ENCODE results near the gene ZBTB16.
"Not testable (repeated sequence)": the region's sequence is repeated elsewhere in the genome, so short reads cannot be mapped to it uniquely, and the experiment has no call there.

Gene ZBTB16

GRCh38 chr11:114044042-114044871 is 15.3 kb upstream of the ZBTB16 start:
- DNase-seq, result no peak

- no peak for DNase-seq
These were observed 12.2 kb upstream of the ZBTB16 start for GRCh38 chr11:114047327-114047726.

- DNase-seq, result no peak
These were observed 10.5 kb upstream of the ZBTB16 start for GRCh38 chr11:114049050-114049449.

GRCh38 chr11:114049766-114050165 is 9.7 kb upstream of the ZBTB16 start:
- DNase-seq, result not testable (repeated sequence)

- no peak for DNase-seq
These were observed 9.1 kb upstream of the ZBTB16 start for GRCh38 chr11:114050258-114050927.

GRCh38 chr11:114051558-114051957 is 8.0 kb upstream of the ZBTB16 start:
- DNase-seq, result no peak

- no peak for DNase-seq
These were observed 7.4 kb upstream of the ZBTB16 start for GRCh38 chr11:114052160-114052559.

GRCh38 chr11:114053406-114053805 is 6.1 kb upstream of the ZBTB16 start:
- no peak for DNase-seq

GRCh38 chr11:114054806-114055205 is 4.7 kb upstream of the ZBTB16 start:
- no peak for DNase-seq

GRCh38 chr11:114056409-114056808 is 3.1 kb upstream of the ZBTB16 start:
- DNase-seq, result no peak

- no peak for DNase-seq
These were observed 2.4 kb upstream of the ZBTB16 start for GRCh38 chr11:114057147-114057546.

GRCh38 chr11:114057605-114058004 is 1.9 kb upstream of the ZBTB16 start:
- DNase-seq, result no peak

- peak in 1 of 2 experiments; percentile 20 for DNase-seq
These were observed 1.3 kb upstream of the ZBTB16 start for GRCh38 chr11:114058026-114058706.

- DNase-seq, result peak in 1 of 2 experiments; percentile 61
These were observed 637 bp upstream of the ZBTB16 start for GRCh38 chr11:114058871-114059277.

GRCh38 chr11:114059984-114060391 is 477 bp downstream of the ZBTB16 start:
- DNase-seq, result peak; percentile 59 to 86

GRCh38 chr11:114060392-114061047 is 1.0 kb downstream of the ZBTB16 start:
- DNase-seq, result peak in 1 of 2 experiments; percentile 86

- peak; percentile 22 to 53 for DNase-seq
These were observed 1.7 kb downstream of the ZBTB16 start for GRCh38 chr11:114061048-114061680.

- DNase-seq, result no peak
These were observed 2.2 kb downstream of the ZBTB16 start for GRCh38 chr11:114061681-114062049.

- no peak for DNase-seq
These were observed 2.8 kb downstream of the ZBTB16 start for GRCh38 chr11:114062272-114062671.

- no peak for DNase-seq
These were observed 3.8 kb downstream of the ZBTB16 start for GRCh38 chr11:114063149-114063828.

GRCh38 chr11:114063829-114064201 is 4.3 kb downstream of the ZBTB16 start:
- DNase-seq, result no peak

GRCh38 chr11:114064216-114064615 is 4.7 kb downstream of the ZBTB16 start:
- no peak for DNase-seq

Measured in NCI-H526 (cell line).